Left lung (tissue), 10 donors: Measurements from ENCODE around the gene RYR3. TPM values are rescaled to one million over a fixed set of nuclear protein-coding genes. Genes with fewer than 3 reads are reported as not detected.

ENCODE experiments used
- ATAC-seq: fragments of 200-7000 bp; cut with Tn5 transposase; one replicate; pipeline ENCODE4 v1.9.1; 2020; ENCODE audit warnings: moderate library complexity
- DNase-seq, 4 donors: peaks; one replicate each; pipeline ENCODE4 v3.0.0-alpha.2; 2013 to 2020
- H3K27ac ChIP-seq, 2 donors: fragments of 200-600 bp; sonication (generic) in 1 of 2; one replicate each; pipeline versions ENCODE4 v1.5.0 to v1.8.0; 2020 to 2021
- H3K27me3 ChIP-seq, 2 donors: fragments of 200-600 bp; sonication (generic) in 1 of 2; one replicate each; pipeline versions ENCODE4 v1.5.0 to v1.8.0; 2020 to 2021
- H3K36me3 ChIP-seq, 2 donors: fragments of 200-600 bp; sonication (generic) in 1 of 2; one replicate each; pipeline versions ENCODE4 v1.5.0 to v1.8.0; 2020 to 2021
- H3K4me1 ChIP-seq, 2 donors: fragments of 200-600 bp; one replicate each; pipeline ENCODE4 v1.8.0; 2021
- H3K4me3 ChIP-seq, 2 donors: fragments of 200-600 bp; sonication (generic) in 1 of 2; one replicate each; pipeline versions ENCODE4 v1.5.0 to v1.8.0; 2020 to 2021; ENCODE audit warnings: mild to moderate bottlenecking in 1 of 2
- H3K9me3 ChIP-seq, 2 donors: fragments of 200-600 bp; sonication (generic) in 1 of 2; one replicate each; pipeline versions ENCODE4 v1.5.0 to v1.8.0; 2020 to 2021
- CTCF ChIP-seq, 2 donors: fragments of 200-600 bp; sonication (generic) in 1 of 2; IDR thresholded peaks; one replicate each; pipeline versions ENCODE4 v1.5.0 to v1.8.0; 2021; ENCODE audit warnings: antibody characterized with exemption in 2 of 2
- intact Hi-C, 2 donors: fragments of 100-400 bp; cut with DNase I; formaldehyde crosslinking; loops; one replicate each; pipeline versions ENCODE4 v1.11.2 to v1.14.2; 2022
- polyA plus RNA-seq, 6 donors: library from polyadenylated mRNA; unstranded; fragments of 120-200 nt; gene quantifications; one replicate each; pipeline ENCODE4 v1.2.1, GENCODE V29; 2013; ENCODE audit not compliant: insufficient read length in 6 of 6
- total RNA-seq, 2 donors: library from RNA; stranded (reverse); fragmentation: NEBNext Ultra II Directional; extraction: Animal tissue kit (Norgen Biotek cat#: 25700); gene quantifications; one replicate each; pipeline ENCODE4 v1.2.1, GENCODE V29; 2021
- donor health status: DM: no; HTN: yes; CAD: no.
- donor health status: DM: no; HTN: no; CAD: no.

The RYR3 gene
- total and polyA plus RNA-seq, 8 donors = 0.24 to 12.6 (median 8.6) TPM

DNA sequence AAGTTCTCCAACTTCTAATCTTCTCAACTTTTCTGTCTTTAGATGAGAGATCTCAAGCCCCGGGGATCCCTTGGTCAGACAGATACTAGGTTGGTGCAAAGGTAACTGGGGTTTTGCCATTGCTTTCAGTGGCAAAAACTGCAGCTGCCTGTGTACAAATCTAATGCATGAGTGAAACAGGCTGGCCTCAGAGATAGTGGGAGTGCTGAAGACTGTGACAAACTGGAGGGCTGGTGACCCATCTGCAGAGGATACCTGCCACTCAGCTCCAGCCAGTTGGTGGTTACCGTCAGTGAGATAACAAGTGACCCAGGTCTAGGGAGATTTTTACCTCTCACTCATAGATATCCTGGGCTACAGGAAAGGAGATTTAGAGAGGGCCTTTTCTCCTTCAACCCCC is 85.7 kb downstream of the RYR3 start:
- Histone ChIP-seq H3K27ac (no peak overlapping the region), H3K36me3 (no peaks in the 10 kb centered on the region), H3K9me3 (no peaks in the 10 kb centered on the region), H3K27me3 (no peaks in the 10 kb centered on the region), H3K4me1 (no peaks in the 10 kb centered on the region), H3K4me3 (no peak overlapping the region)
- intact Hi-C loops = no loop called here
- no peak for DNase-seq
- no peak for TF ChIP-seq CTCF (IDR thresholded peaks at IDR 0.05)
- no peak for ATAC-seq

DNA sequence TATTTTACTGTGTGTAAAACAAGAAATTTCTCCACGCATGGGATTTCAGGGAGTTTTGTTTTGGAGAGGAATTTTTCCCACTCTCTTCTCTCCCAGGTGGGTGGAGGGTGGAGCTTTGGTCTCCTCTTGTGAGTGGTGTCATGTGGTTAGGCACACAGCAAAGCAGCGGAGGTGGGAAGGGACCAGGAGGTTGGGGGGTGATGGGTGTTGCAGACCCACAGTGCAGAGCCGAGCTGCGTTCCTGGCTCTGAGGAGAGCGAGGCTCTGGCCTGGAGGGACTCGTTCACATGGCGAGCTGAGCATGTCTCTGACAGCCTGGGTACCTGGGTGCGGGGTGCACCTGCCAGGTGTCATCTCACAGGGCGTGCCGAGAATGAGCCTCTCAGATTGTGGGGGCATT is 87.8 kb downstream of the RYR3 start:
- H3K9me3 ChIP-seq = no peaks in the 10 kb centered on the region
- ATAC-seq (no peak), DNase-seq (peak in 1 of 4 donors; percentile 60)
- no peak overlapping the region for H3K4me3 ChIP-seq
- intact Hi-C loops = no loop called here
- H3K27ac ChIP-seq = no peak overlapping the region
- TF ChIP-seq CTCF (IDR thresholded peaks at IDR 0.05) = no peak
- H3K27me3 ChIP-seq = no peaks in the 10 kb centered on the region
- no peaks in the 10 kb centered on the region for H3K36me3 ChIP-seq
- no peaks in the 10 kb centered on the region for H3K4me1 ChIP-seq

- no peaks in the 10 kb centered on the region for H3K27me3 ChIP-seq
Observed at GRCh38 chr15:33400941-33401340, 90.2 kb downstream of the RYR3 start.

GRCh38 chr15:33402600-33402999 is 91.8 kb downstream of the RYR3 start:
- no peaks in the 10 kb centered on the region for H3K36me3 ChIP-seq
- no peak for TF ChIP-seq CTCF (IDR thresholded peaks at IDR 0.05)
- no peak overlapping the region for H3K27ac ChIP-seq
- H3K4me3 ChIP-seq = no peak overlapping the region
- no peaks in the 10 kb centered on the region for H3K4me1 ChIP-seq
- H3K9me3 ChIP-seq = no peaks in the 10 kb centered on the region
- ATAC-seq (no peak), DNase-seq (no peak)
- no peaks in the 10 kb centered on the region for H3K27me3 ChIP-seq
- intact Hi-C loops = no loop called here

More at GRCh38 chr15:33400941-33401340, 90.2 kb downstream of the RYR3 start:
- H3K4me3 ChIP-seq = no peak overlapping the region
- H3K27ac ChIP-seq = no peak overlapping the region
- no peaks in the 10 kb centered on the region for H3K36me3 ChIP-seq
- TF ChIP-seq CTCF (IDR thresholded peaks at IDR 0.05) = no peak
- intact Hi-C loops = no loop called here
- ATAC-seq (no peak), DNase-seq (no peak)
- no peaks in the 10 kb centered on the region for H3K9me3 ChIP-seq
- H3K4me1 ChIP-seq = no peaks in the 10 kb centered on the region

- Histone ChIP-seq H3K9me3 (no peaks in the 10 kb centered on the region), H3K36me3 (no peaks in the 10 kb centered on the region), H3K4me1 (no peaks in the 10 kb centered on the region), H3K27me3 (no peaks in the 10 kb centered on the region), H3K27ac (no peak overlapping the region), H3K4me3 (no peak overlapping the region)
- no peak for DNase-seq
- TF ChIP-seq CTCF (IDR thresholded peaks at IDR 0.05) = no peak
- ATAC-seq = no peak
- intact Hi-C loops = no loop called here
Observed at GRCh38 chr15:33405096-33405495, 94.3 kb downstream of the RYR3 start.
